Astrocyte of the cerebellum (primary cell): Measurements from ENCODE around the gene IL10RA.

Source experiments
- DNase-seq: peaks from one replicate; pipeline ENCODE4 v3.0.0-alpha.2; 2011; ENCODE audit warnings: low read depth
- H3K4me3 ChIP-seq: 2 replicates; pipeline ENCODE4 v1.5.1; 2011; ENCODE audit warnings: mild to moderate bottlenecking, low read depth, low read length, moderate library complexity
- in situ Hi-C: cut with HindIII; loops from 2 replicates; pipeline ENCODE4 v1.10.0; 2017; ENCODE audit warnings: low sequenced_read_pairs
- TF ChIP-seq, protein P1 (sequence below): IDR thresholded peaks from 2 replicates; pipeline ENCODE4 v1.5.1; 2012; ENCODE audit warnings: low read length, low read depth, moderate library complexity, mild to moderate bottlenecking; ENCODE audit errors: missing control alignments

Gene IL10RA

GRCh38 chr11:118046051-118046963 is 60.1 kb downstream of the IL10RA start:
- in situ Hi-C loops: no loop called here
- TF ChIP-seq, protein P1, sequence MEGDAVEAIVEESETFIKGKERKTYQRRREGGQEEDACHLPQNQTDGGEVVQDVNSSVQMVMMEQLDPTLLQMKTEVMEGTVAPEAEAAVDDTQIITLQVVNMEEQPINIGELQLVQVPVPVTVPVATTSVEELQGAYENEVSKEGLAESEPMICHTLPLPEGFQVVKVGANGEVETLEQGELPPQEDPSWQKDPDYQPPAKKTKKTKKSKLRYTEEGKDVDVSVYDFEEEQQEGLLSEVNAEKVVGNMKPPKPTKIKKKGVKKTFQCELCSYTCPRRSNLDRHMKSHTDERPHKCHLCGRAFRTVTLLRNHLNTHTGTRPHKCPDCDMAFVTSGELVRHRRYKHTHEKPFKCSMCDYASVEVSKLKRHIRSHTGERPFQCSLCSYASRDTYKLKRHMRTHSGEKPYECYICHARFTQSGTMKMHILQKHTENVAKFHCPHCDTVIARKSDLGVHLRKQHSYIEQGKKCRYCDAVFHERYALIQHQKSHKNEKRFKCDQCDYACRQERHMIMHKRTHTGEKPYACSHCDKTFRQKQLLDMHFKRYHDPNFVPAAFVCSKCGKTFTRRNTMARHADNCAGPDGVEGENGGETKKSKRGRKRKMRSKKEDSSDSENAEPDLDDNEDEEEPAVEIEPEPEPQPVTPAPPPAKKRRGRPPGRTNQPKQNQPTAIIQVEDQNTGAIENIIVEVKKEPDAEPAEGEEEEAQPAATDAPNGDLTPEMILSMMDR: no peak
- no peak for DNase-seq
- H3K4me3 ChIP-seq: no peak overlapping the region

GRCh38 chr11:118046964-118047700 is 60.9 kb downstream of the IL10RA start:
- in situ Hi-C loops: no loop called here
- TF ChIP-seq, protein P1: no peak
- no peak for DNase-seq
- no peak overlapping the region for H3K4me3 ChIP-seq

GRCh38 chr11:118047749-118048148 is 61.6 kb downstream of the IL10RA start:
- no peak overlapping the region for H3K4me3 ChIP-seq
- TF ChIP-seq, protein P1: no peak
- DNase-seq: no peak
- in situ Hi-C loops: no loop called here

GRCh38 chr11:118048472-118049370 is 62.5 kb downstream of the IL10RA start:
- in situ Hi-C loops: no loop called here
- DNase-seq: no peak
- no peak overlapping the region for H3K4me3 ChIP-seq
- TF ChIP-seq, protein P1: no peak

- DNase-seq: no peak
- TF ChIP-seq, protein P1: no peak
- in situ Hi-C loops: no loop called here
- H3K4me3 ChIP-seq: no peak overlapping the region
Measured at GRCh38 chr11:118049771-118050170, 63.6 kb downstream of the IL10RA start.

DNA sequence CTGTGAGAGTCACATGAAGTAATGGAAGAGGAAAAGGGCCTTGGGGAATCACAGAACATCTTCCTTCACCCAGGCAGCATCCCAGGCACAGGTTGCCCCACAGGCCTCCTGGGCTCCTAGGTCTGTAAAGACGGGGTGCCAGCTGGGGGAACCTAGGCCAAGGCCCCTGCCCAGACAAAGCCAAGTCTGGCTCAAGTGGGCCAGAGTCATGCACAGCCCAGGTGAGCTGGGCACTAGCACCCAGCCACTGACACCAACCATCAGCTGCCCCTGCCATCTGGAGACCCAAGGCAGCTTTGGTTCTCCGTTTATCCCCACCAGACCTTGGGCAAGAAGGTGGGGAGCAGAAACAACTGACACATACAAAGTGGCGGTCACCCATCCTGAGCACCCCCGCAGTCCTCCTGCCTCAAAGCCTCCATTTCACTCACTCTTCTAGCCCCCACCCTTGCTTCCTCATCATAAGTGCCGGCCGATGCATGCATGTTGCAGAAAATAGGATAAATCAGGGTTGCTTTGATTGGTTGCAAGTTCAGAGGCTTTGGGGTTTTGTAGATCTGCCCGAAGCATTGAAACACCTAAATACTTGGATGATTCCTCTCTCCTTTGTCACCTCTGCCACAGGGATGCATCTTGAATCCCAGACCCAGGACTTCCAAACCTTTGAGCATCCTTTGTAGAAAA is 64.2 kb downstream of the IL10RA start:
- TF ChIP-seq, protein P1: no peak
- no peak for DNase-seq
- no peak overlapping the region for H3K4me3 ChIP-seq
- in situ Hi-C loops: no loop called here
